ENCODE data around the gene UTS2R. TPM values are rescaled to one million over a fixed set of nuclear protein-coding genes. Genes with fewer than 3 reads are reported as not detected.
"Not testable (repeated sequence)": the region's sequence is repeated elsewhere in the genome, so short reads cannot be mapped to it uniquely, and the experiment has no call there.

Gene UTS2R
- polyA plus RNA-seq, 1 experiment, result not detected

DNA sequence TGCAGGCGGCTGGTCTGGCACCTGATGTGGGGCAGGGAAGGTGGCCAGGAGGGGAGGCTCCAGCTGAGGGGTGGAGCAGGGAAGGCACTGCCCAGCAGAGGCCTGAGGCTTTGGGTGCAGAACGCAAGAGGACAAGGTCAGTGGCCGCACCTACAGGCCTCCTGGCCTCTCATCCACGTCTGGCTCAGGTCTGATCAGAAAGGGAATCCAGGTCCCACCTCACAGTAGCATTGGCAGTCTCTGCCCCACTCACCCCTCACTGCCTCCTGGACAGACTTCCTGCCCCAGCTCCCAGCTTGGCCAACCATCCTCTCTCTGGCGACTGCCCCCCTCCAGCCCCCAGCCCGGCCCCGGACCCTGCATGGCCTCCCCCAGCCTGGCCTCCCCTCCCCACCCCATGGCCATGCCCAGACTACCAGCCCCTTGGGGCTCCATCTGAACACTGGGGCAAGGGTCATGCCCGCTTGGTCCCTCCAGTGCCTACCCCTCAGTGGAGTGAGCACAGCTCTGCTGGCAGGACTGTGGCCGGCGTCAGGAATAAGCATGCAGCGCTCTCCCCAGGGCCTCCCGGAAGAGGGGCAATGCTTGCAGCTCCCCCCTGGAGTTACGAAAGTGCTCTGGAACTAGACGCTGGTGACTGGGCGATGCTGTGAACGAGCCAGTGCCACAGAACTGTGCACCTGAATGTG is 4.6 kb downstream of the UTS2R start:
- Histone ChIP-seq H3K27me3 (ENCODE audit: control insufficient read depth, insufficient read depth, low read length) (peaks cover 19% of the 10 kb centered on the region), H3K36me3 (ENCODE audit: control insufficient read depth, insufficient read depth, low read length) (no peaks in the 10 kb centered on the region), H3K4me3 (ENCODE audit: low read depth, low read length) (no peak overlapping the region)
- DNase-seq (ENCODE audit: low read depth), result no peak
- ChIA-PET POLR2A (no interaction called here), CTCF (interaction anchor here (1.0 kb wide), 1 partner anchor 12 kb away, joined by 3 read pairs; no protein-coding TSS in a partner anchor)
- TF ChIP-seq, protein P1, sequence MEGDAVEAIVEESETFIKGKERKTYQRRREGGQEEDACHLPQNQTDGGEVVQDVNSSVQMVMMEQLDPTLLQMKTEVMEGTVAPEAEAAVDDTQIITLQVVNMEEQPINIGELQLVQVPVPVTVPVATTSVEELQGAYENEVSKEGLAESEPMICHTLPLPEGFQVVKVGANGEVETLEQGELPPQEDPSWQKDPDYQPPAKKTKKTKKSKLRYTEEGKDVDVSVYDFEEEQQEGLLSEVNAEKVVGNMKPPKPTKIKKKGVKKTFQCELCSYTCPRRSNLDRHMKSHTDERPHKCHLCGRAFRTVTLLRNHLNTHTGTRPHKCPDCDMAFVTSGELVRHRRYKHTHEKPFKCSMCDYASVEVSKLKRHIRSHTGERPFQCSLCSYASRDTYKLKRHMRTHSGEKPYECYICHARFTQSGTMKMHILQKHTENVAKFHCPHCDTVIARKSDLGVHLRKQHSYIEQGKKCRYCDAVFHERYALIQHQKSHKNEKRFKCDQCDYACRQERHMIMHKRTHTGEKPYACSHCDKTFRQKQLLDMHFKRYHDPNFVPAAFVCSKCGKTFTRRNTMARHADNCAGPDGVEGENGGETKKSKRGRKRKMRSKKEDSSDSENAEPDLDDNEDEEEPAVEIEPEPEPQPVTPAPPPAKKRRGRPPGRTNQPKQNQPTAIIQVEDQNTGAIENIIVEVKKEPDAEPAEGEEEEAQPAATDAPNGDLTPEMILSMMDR (IDR thresholded peaks at IDR 0.05; ENCODE audit: insufficient read depth, low read depth, low read length), result no peak

DNA sequence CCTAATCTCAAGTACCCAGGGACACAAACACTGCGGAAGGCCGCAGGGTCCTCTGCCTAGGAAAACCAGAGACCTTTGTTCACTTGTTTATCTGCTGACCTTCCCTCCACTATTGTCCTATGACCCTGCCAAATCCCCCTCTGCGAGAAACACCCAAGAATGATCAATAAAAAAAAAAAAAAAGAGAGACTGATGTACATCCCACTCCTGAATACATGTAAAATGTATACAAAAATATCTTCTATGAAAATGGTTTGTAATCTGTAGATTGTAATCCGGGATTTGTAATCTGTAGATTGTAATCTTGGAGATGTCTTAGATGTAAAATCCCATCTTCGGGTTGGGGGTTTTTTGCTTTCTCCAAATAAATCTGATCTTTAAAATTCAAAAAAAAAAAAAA is 5.7 kb downstream of the UTS2R start:
- H3K36me3 ChIP-seq (ENCODE audit: control insufficient read depth, insufficient read depth, low read length); POLR2A ChIA-PET; CTCF ChIA-PET; DNase-seq (ENCODE audit: low read depth); H3K4me3 ChIP-seq (ENCODE audit: low read depth, low read length): not testable (repeated sequence)
- peaks cover 14% of the 10 kb centered on the region for H3K27me3 ChIP-seq (ENCODE audit: control insufficient read depth, insufficient read depth, low read length)

DNA sequence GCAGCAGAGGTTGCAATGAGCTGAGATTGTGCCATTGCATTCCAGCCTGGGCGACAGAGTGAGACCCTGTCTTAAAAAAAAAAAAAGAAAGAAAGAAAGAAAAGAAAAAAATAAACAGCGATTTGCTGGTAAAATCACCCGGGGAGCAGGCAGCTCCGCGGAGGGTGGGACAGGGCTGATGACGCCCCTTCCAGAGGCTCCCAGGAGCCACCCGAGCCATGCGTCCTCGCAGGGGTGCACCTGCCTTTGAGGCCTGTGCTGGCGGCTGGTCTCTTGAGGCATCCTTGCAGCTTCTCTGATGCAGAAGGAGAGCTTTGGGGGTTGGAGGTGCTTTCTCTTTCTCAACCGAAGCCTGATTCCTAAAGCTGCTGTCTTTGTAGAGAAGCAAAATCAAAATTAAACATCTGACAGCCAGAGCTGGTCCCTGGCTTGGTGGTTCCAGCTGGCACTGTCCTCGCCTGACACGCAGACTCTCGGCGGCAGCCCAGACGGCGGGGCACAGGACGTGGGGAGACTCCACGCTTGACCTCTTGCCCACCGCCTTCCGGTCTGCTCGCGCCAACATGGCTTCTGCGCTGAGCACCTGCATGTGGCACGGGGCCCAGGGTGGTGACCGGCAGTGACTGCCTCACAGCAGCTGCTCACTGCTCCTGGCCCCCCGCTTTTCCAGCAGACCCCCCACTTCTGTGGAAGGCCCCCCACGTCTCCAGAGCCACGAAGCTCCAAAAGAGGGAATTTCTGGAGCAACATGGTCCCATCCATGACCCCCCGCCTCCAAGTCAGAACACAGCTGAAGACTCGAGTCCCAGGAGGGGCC is 6.6 kb downstream of the UTS2R start:
- Histone ChIP-seq H3K36me3 (ENCODE audit: control insufficient read depth, insufficient read depth, low read length) (no peaks in the 10 kb centered on the region), H3K27me3 (ENCODE audit: control insufficient read depth, insufficient read depth, low read length) (peaks cover 12% of the 10 kb centered on the region), H3K4me3 (ENCODE audit: low read depth, low read length) (no peak overlapping the region)
- ChIA-PET POLR2A (no interaction called here), CTCF (interaction anchor here (0.7 to 0.9 kb wide), 2 partner anchors 13 to 39 kb away, joined by 3 to 4 read pairs; no protein-coding TSS in a partner anchor)
- DNase-seq (ENCODE audit: low read depth), result no peak
- TF ChIP-seq, protein P1 (IDR thresholded peaks at IDR 0.05; ENCODE audit: insufficient read depth, low read depth, low read length), result no peak

DNA sequence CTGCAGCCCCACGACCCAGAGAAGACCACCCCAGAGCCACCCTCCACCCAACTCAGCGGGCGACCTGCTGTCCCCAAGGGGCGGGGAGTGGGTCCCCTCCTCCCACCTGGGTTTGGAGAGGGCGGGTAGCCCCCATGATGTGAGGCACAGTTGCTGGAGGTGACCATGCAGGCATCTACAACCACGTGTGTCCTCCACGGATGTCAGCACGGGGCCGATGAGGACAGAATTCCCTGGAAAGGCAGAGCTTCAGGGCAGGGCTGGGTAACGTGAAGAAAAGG is 7.1 kb downstream of the UTS2R start:
- no peak for DNase-seq (ENCODE audit: low read depth)
- TF ChIP-seq, protein P1 (IDR thresholded peaks at IDR 0.05; ENCODE audit: insufficient read depth, low read depth, low read length), result no peak
- no peak overlapping the region for H3K4me3 ChIP-seq (ENCODE audit: low read depth, low read length)
- H3K36me3 ChIP-seq (ENCODE audit: control insufficient read depth, insufficient read depth, low read length), result no peaks in the 10 kb centered on the region
- POLR2A ChIA-PET, result no interaction called here
- CTCF ChIA-PET, result interaction anchor here (0.7 to 0.9 kb wide), 2 partner anchors 14 to 40 kb away, joined by 3 to 4 read pairs; no protein-coding TSS in a partner anchor
- H3K27me3 ChIP-seq (ENCODE audit: control insufficient read depth, insufficient read depth, low read length), result peaks cover 12% of the 10 kb centered on the region

DNA sequence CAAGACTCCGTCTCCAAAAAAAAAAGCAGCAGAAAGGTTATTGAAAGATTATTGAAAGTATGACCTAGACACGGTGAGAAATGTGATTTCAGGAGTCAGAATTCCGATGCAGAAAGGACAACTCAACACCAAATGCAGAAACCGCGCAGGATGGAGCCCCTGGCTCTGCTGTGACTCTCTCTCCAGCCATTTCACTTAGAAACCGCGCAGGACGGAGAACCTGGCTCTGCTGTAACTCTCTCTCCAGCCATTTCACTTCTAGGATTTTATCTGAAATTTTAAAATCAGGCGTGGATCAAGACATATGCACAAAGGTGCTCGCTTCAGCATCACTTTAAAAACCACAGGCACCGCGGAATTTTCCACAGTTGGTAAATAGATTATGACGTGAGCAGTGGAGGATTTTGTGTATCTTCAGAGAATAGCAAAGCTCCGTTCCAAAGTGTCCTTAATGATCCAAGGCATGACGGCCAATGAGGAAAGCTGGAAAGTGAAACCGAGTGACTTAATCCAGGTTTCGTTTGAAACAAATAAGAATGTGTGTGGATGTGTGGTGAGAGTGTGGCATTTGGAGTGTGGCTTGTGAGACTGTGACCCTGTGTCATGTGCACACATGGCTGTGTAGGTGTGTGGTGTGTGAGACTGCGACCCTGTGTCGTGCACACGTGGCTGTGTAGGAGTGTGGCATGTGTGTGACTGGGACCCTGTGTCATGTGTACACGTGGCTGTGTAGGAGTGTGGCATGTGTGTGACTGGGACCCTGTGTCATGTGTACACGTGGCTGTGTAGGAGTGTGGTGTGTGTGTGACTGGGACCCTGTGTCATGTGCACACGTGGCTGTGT is 9.5 kb downstream of the UTS2R start:
- POLR2A ChIA-PET, result no interaction called here

DNA sequence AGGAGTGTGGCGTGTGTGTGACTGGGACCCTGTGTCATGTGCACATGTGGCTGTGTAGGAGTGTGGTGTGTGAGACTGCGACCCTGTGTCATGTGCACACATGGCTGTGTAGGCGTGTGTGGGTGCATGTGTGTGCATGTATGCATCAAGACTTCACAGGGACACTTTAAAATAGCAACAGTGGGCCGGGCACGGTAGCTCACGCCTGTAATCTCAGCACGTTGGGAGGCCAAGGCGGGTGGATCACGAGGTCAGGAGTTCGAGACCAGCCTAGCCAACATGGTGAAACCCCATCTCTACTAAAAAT is 10.1 kb downstream of the UTS2R start:
- H3K36me3 ChIP-seq (ENCODE audit: control insufficient read depth, insufficient read depth, low read length); CTCF ChIA-PET; POLR2A ChIA-PET; DNase-seq (ENCODE audit: low read depth); H3K4me3 ChIP-seq (ENCODE audit: low read depth, low read length): not testable (repeated sequence)
- peaks cover 11% of the 10 kb centered on the region for H3K27me3 ChIP-seq (ENCODE audit: control insufficient read depth, insufficient read depth, low read length)

More for the DNA sequence above, 9.5 kb downstream of the UTS2R start:
- TF ChIP-seq, protein P1 (IDR thresholded peaks at IDR 0.05; ENCODE audit: insufficient read depth, low read depth, low read length), result no peak
- no peak overlapping the region for H3K4me3 ChIP-seq (ENCODE audit: low read depth, low read length)
- CTCF ChIA-PET, result interaction anchor here (0.6 kb wide), 1 partner anchor 19 kb away, joined by 3 read pairs; no protein-coding TSS in a partner anchor
- no peak for DNase-seq (ENCODE audit: low read depth)
- no peaks in the 10 kb centered on the region for H3K36me3 ChIP-seq (ENCODE audit: control insufficient read depth, insufficient read depth, low read length)
- peaks cover 10% of the 10 kb centered on the region for H3K27me3 ChIP-seq (ENCODE audit: control insufficient read depth, insufficient read depth, low read length)

DNA sequence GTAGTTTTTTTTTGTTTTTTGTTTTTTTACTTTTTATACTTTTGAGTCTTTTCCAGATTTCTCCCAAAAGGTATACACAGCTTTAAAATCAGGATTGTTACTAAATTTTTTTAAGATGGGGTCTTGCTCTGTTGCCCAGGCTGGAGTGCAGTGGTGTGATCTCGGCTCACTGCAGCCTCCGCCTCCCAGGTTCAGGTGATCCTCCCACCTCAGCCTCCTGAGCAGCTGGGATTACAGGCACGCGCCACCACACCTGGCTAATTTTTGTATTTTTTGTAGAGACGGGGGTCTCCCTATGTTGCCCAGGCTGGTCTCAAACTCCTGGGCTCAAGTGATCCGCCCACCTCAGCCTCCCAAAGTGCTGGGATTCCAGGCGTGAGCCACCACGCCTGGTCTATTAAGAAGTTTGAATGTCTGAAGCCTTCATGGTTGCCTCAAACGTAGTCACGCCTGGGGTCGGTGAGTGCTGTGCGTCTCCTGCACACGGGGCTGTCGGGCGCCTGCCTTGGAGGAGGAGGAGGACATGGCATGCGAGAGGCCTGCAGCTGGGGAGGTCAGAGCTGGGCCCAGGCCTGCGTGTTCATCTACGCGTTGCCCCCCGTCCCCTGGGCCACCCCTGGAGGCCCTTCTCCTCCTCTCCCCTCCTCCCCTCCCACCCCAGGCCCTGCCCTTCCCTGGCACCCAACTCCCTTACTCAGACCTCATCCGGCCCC is 10.8 kb downstream of the UTS2R start:
- peaks cover 12% of the 10 kb centered on the region for H3K27me3 ChIP-seq (ENCODE audit: control insufficient read depth, insufficient read depth, low read length)
- H3K4me3 ChIP-seq (ENCODE audit: low read depth, low read length); DNase-seq (ENCODE audit: low read depth); H3K36me3 ChIP-seq (ENCODE audit: control insufficient read depth, insufficient read depth, low read length); POLR2A ChIA-PET; CTCF ChIA-PET: not testable (repeated sequence)

Measured in BJ (cell line).